Vagina (tissue), 2 donors: Measurements from ENCODE around the gene PNMT. TPM values are rescaled to one million over a fixed set of nuclear protein-coding genes. Genes with fewer than 3 reads are reported as not detected.

ENCODE experiments used
- DNase-seq, 2 donors: peaks; one replicate each; pipeline ENCODE4 v3.0.0-alpha.2; 2017; ENCODE audit errors: extremely low spot score in 2 of 2
- H3K27ac ChIP-seq: fragments of 200-600 bp; sonication (generic); one replicate; pipeline ENCODE4 v1.5.1; 2019
- H3K27me3 ChIP-seq: fragments of 200-600 bp; sonication (generic); one replicate; pipeline ENCODE4 v1.5.1; 2019
- H3K36me3 ChIP-seq, 2 donors: fragments of 200-600 bp; sonication (generic); one replicate each; pipeline ENCODE4 v1.5.1; 2017 to 2019
- H3K4me1 ChIP-seq: fragments of 200-600 bp; sonication (generic); one replicate; pipeline ENCODE4 v1.5.1; 2019
- H3K4me3 ChIP-seq, 2 donors: fragments of 200-600 bp; sonication (generic); 1 replicate in 1 of 2; 2 replicates in 1 of 2; pipeline ENCODE4 v1.5.1; 2016 to 2019
- H3K9me3 ChIP-seq: fragments of 200-600 bp; sonication (generic); one replicate; pipeline ENCODE4 v1.5.1; 2019
- CTCF ChIP-seq, 3 experiments: fragments of 450-650 bp in 2 of 3; fragments of 200-600 bp in 1 of 3; sonication (generic) in 1 of 3; IDR thresholded peaks; one replicate each; pipeline ENCODE4 v1.5.1; 2017 to 2019; ENCODE audit warnings: antibody characterized with exemption in 3 of 3, mild to moderate bottlenecking in 2 of 3, moderate library complexity in 2 of 3
- POLR2A ChIP-seq, 2 donors: fragments of 450-650 bp; IDR thresholded peaks; one replicate each; pipeline ENCODE4 v1.6.1; 2017; ENCODE audit warnings: antibody characterized with exemption in 2 of 2, mild to moderate bottlenecking in 2 of 2, moderate library complexity in 2 of 2
- POLR2AphosphoS5 ChIP-seq, 2 donors: sonication (generic); formaldehyde crosslinking; IDR thresholded peaks; one replicate each; pipeline ENCODE4 v1.9.0; 2017; ENCODE audit warnings: antibody characterized with exemption in 2 of 2, mild to moderate bottlenecking in 2 of 2, low read depth in 1 of 2; ENCODE audit not compliant: insufficient read depth in 1 of 2
- intact Hi-C: fragments of 100-400 bp; cut with DNase I; formaldehyde crosslinking; loops from one replicate; pipeline ENCODE4 v1.15.1; 2023
- total RNA-seq: library from RNA; depleted of rRNA; stranded (reverse); fragments of >200 nt; gene quantifications from one replicate; pipeline ENCODE4 v1.2.3, GENCODE V29; 2016

PNMT gene
- total RNA-seq, 1 donor from 2014 or later: 5.6 TPM

DNA sequence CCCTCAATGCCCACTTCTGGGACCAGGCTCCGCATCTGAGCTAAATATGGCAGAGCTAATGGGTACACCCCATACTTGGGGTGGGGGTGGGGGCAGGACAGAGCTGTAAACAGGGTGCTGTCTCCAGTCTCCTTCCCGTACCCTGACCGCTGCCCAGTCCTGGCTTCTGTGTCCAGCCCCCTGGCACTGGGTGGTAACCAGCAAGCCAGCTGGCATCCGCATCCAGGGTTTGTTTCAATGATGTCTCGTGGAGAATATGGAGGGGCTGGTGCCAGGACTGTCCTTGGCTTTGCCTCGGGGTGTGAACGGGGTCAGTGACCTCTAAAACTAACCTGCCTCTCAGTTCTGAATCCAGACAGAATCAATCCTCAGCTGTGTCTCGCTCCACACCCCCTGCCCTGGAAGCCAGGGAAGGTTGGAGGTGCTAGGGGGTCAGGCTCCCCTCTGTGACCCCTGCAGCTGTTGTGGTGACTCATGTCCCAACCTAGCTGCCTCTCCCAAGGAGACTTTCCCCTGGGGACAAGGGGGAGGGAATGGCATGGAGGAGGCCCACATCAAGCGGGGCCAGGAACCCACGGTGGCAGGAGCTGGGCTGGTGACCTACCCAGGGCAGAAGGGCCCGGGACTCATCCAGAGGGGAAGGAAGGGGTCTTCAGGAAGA is 1.5 kb upstream of the PNMT start:
- H3K27me3 ChIP-seq: no peaks in the 10 kb centered on the region
- DNase-seq: no peak
- TF ChIP-seq POLR2A (IDR thresholded peaks at IDR 0.05) (no peak), CTCF (IDR thresholded peaks at IDR 0.05) (no peak), POLR2AphosphoS5 (IDR thresholded peaks at IDR 0.05; ENCODE audit: insufficient read depth in 1 of 2, low read depth in 1 of 2) (peak in 1 of 2 donors; percentile 27)
- no peaks in the 10 kb centered on the region for H3K9me3 ChIP-seq
- peaks cover 0 to 8% of the 10 kb centered on the region in 2 donors for H3K36me3 ChIP-seq
- intact Hi-C loops: loop anchor here (5.0 kb wide), 1 partner anchor 34 kb away; no protein-coding TSS in a partner anchor
- peaks cover 67% of the 10 kb centered on the region for H3K4me1 ChIP-seq
- peak overlapping the region; percentile 7 for H3K27ac ChIP-seq
- peak overlapping the region; percentile 43 to 49 for H3K4me3 ChIP-seq

DNA sequence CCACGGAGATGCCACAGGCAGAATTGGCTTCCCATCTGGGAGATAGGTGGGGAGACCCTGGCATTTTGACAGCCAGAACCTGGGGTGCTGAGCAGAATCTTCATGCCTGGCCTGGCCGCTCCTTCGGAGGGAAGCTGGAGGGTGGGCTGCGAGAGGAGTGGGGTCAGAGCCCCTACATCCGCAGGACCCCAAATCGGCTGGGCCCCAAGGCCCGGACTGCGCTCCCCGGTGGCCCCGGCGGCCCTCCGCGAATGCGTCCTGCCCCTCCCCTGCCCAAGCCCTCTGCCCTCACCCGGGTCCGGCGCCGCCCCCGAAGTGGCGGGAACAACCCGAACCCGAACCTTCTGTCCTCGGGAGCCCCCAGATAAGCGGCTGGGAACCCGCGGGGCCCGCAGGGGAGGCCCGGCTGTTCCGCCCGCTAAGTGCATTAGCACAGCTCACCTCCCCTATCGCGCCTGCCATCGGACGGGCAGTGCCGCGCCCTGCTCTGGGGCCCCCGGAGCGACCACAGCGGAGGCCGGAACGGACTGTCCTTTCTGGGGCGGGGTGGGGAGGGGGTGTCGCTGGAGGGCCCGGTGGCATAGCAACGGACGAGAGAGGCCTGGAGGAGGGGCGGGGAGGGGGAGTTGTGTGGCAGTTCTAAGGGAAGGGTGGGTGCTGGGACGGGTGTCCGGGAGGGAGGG is 850 bp upstream of the PNMT start:
- DNase-seq: no peak
- TF ChIP-seq POLR2A (IDR thresholded peaks at IDR 0.05) (no peak), POLR2AphosphoS5 (IDR thresholded peaks at IDR 0.05; ENCODE audit: insufficient read depth in 1 of 2, low read depth in 1 of 2) (no peak), CTCF (IDR thresholded peaks at IDR 0.05) (no peak)
- intact Hi-C loops: loop anchor here (5.0 kb wide), 1 partner anchor 35 kb away; no protein-coding TSS in a partner anchor
- H3K9me3 ChIP-seq: no peaks in the 10 kb centered on the region
- peak overlapping the region; percentile 43 to 49 for H3K4me3 ChIP-seq
- peaks cover 0 to 7% of the 10 kb centered on the region in 2 donors for H3K36me3 ChIP-seq
- peaks cover 67% of the 10 kb centered on the region for H3K4me1 ChIP-seq
- H3K27me3 ChIP-seq: no peaks in the 10 kb centered on the region
- H3K27ac ChIP-seq: peak overlapping the region; percentile 7

- TF ChIP-seq POLR2A (IDR thresholded peaks at IDR 0.05) (no peak), POLR2AphosphoS5 (IDR thresholded peaks at IDR 0.05; ENCODE audit: insufficient read depth in 1 of 2, low read depth in 1 of 2) (no peak), CTCF (IDR thresholded peaks at IDR 0.05) (no peak)
- Histone ChIP-seq H3K9me3 (no peaks in the 10 kb centered on the region), H3K4me1 (peaks cover 54% of the 10 kb centered on the region), H3K27ac (no peak overlapping the region), H3K4me3 (no peak overlapping the region), H3K27me3 (no peaks in the 10 kb centered on the region), H3K36me3 (no peaks in the 10 kb centered on the region)
- DNase-seq: no peak
- intact Hi-C loops: loop anchor here (5.0 kb wide), 1 partner anchor 38 kb away; no protein-coding TSS in a partner anchor
Measured at GRCh38 chr17:39669897-39670735, 1.9 kb downstream of the PNMT start.

- Histone ChIP-seq H3K36me3 (no peaks in the 10 kb centered on the region), H3K27me3 (no peaks in the 10 kb centered on the region), H3K4me1 (peaks cover 56% of the 10 kb centered on the region), H3K9me3 (no peaks in the 10 kb centered on the region), H3K4me3 (no peak overlapping the region), H3K27ac (no peak overlapping the region)
- no peak for DNase-seq
- intact Hi-C loops: no loop called here
- TF ChIP-seq POLR2AphosphoS5 (IDR thresholded peaks at IDR 0.05; ENCODE audit: insufficient read depth in 1 of 2, low read depth in 1 of 2) (no peak), CTCF (IDR thresholded peaks at IDR 0.05) (no peak), POLR2A (IDR thresholded peaks at IDR 0.05) (no peak)
Measured at GRCh38 chr17:39670746-39671145, 2.5 kb downstream of the PNMT start.
